Astrocyte (in vitro differentiated cells and primary cell): ENCODE measurements around the gene AGAP5. TPM values are rescaled to one million over a fixed set of nuclear protein-coding genes. Genes with fewer than 3 reads are reported as not detected.

Experiments used
- DNase-seq: peaks from one replicate; pipeline ENCODE4 v3.0.0-alpha.2; 2010; ENCODE audit warnings: low read depth
- FAIRE-seq: peaks from 2 replicates; lab custom pipeline; 2011; peaks lifted over from hg19 to GRCh38; lab: Jason Lieb, UNC
- H2AFZ ChIP-seq: 2 replicates; pipeline ENCODE4 v1.6.0; 2012; ENCODE audit warnings: low read depth, low read length, inconsistent platforms
- H3K27ac ChIP-seq: 2 replicates; pipeline ENCODE4 v1.5.1; 2011; ENCODE audit warnings: low read depth, low read length, inconsistent platforms
- H3K27me3 ChIP-seq: 2 replicates; pipeline ENCODE4 v1.6.0; 2011; ENCODE audit warnings: low read length, inconsistent platforms; ENCODE audit not compliant: insufficient read depth
- H3K36me3 ChIP-seq: 2 replicates; pipeline ENCODE4 v1.5.1; 2011; ENCODE audit warnings: low read length, inconsistent platforms; ENCODE audit not compliant: insufficient read depth
- H3K4me1 ChIP-seq: 2 replicates; pipeline ENCODE4 v1.5.1; 2011; ENCODE audit warnings: low read length, inconsistent platforms; ENCODE audit not compliant: insufficient read depth
- H3K4me2 ChIP-seq: 2 replicates; pipeline ENCODE4 v1.6.0; 2012; ENCODE audit warnings: low read length, inconsistent platforms
- H3K4me3 ChIP-seq: 2 replicates; pipeline ENCODE4 v1.5.1; 2011; ENCODE audit warnings: low read depth, mild to moderate bottlenecking, low read length, inconsistent platforms; ENCODE audit not compliant: insufficient read depth
- H3K79me2 ChIP-seq: 2 replicates; pipeline ENCODE4 v1.6.0; 2012; ENCODE audit warnings: mild to moderate bottlenecking, low read length, inconsistent platforms; ENCODE audit not compliant: insufficient read depth
- H3K9ac ChIP-seq: 2 replicates; pipeline ENCODE4 v1.6.0; 2012; ENCODE audit warnings: mild to moderate bottlenecking, low read length, inconsistent platforms
- H3K9me3 ChIP-seq: 2 replicates; pipeline ENCODE4 v1.5.1; 2012; ENCODE audit warnings: low read depth, mild to moderate bottlenecking, low read length, inconsistent platforms; ENCODE audit not compliant: insufficient read depth
- H4K20me1 ChIP-seq: 2 replicates; pipeline ENCODE4 v1.6.0; 2012; ENCODE audit warnings: low read length, inconsistent platforms; ENCODE audit not compliant: insufficient read depth
- H3K27ac Mint-ChIP-seq: one replicate; pipeline ENCODE4 v1.8.0; 2021; ENCODE audit warnings: mild to moderate bottlenecking, mixed read lengths; ENCODE audit not compliant: unreplicated experiment
- H3K27me3 Mint-ChIP-seq: one replicate; pipeline ENCODE4 v1.8.0; 2021; ENCODE audit warnings: low read depth, mixed read lengths; ENCODE audit not compliant: unreplicated experiment
- H3K36me3 Mint-ChIP-seq: one replicate; pipeline ENCODE4 v1.8.0; 2021; ENCODE audit warnings: low read depth, mixed read lengths; ENCODE audit not compliant: unreplicated experiment
- H3K4me1 Mint-ChIP-seq: one replicate; pipeline ENCODE4 v1.8.0; 2021; ENCODE audit warnings: low read depth, mixed read lengths; ENCODE audit not compliant: unreplicated experiment
- H3K4me3 Mint-ChIP-seq: one replicate; pipeline ENCODE4 v1.8.0; 2021; ENCODE audit warnings: mild to moderate bottlenecking, moderate library complexity, mixed read lengths; ENCODE audit not compliant: unreplicated experiment
- H3K9me3 Mint-ChIP-seq: one replicate; pipeline ENCODE4 v1.8.0; 2021; ENCODE audit warnings: mild to moderate bottlenecking, mixed read lengths; ENCODE audit not compliant: unreplicated experiment
- EZH2 ChIP-seq: IDR thresholded peaks from 2 replicates; pipeline ENCODE4 v1.6.1; 2012; ENCODE audit warnings: mild to moderate bottlenecking, low read length, inconsistent platforms; ENCODE audit not compliant: insufficient read depth
- total RNA-seq: library from RNA; stranded (reverse); gene quantifications from 2 replicates; pipeline ENCODE4 v1.2.1, GENCODE V29; 2021
- TF ChIP-seq, protein P1 (sequence below): IDR thresholded peaks from 2 replicates; pipeline ENCODE4 v1.5.1; 2011; ENCODE audit warnings: low read depth, mild to moderate bottlenecking, inconsistent platforms, low read length, moderate library complexity; ENCODE audit not compliant: insufficient read depth

Gene AGAP5
- total RNA-seq, 1 donor from 2014 or later, result 5.1 TPM

GRCh38 chr10:73641328-73642060 lies 56.4 kb downstream of the AGAP5 start, which contains the start of gene MYOZ1:
Gene MYOZ1, minus strand, starts transcription at chr10:73641474. Its CDS starts 1,457 bp downstream, at chr10:73640017.
- H3K27ac ChIP-seq, result no peak within 1 kb of the TSS
- H2AFZ ChIP-seq, result no peak within 1 kb of the TSS
- TF ChIP-seq, protein P1, sequence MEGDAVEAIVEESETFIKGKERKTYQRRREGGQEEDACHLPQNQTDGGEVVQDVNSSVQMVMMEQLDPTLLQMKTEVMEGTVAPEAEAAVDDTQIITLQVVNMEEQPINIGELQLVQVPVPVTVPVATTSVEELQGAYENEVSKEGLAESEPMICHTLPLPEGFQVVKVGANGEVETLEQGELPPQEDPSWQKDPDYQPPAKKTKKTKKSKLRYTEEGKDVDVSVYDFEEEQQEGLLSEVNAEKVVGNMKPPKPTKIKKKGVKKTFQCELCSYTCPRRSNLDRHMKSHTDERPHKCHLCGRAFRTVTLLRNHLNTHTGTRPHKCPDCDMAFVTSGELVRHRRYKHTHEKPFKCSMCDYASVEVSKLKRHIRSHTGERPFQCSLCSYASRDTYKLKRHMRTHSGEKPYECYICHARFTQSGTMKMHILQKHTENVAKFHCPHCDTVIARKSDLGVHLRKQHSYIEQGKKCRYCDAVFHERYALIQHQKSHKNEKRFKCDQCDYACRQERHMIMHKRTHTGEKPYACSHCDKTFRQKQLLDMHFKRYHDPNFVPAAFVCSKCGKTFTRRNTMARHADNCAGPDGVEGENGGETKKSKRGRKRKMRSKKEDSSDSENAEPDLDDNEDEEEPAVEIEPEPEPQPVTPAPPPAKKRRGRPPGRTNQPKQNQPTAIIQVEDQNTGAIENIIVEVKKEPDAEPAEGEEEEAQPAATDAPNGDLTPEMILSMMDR, result no peak
- TF ChIP-seq EZH2, result no peak
- H3K36me3 ChIP-seq, result no peaks in the 10 kb centered on the region
- H3K27me3 ChIP-seq, result peaks cover 4% of the 10 kb centered on the region
- DNase-seq (no peak), FAIRE-seq (no peak)
- H4K20me1 ChIP-seq, result no peaks in the 10 kb centered on the region
- H3K4me1 ChIP-seq, result no peaks in the 10 kb centered on the region
- H3K9me3 ChIP-seq, result no peaks in the 10 kb centered on the region
- no peak within 1 kb of the TSS for H3K4me2 ChIP-seq
- H3K79me2 ChIP-seq, result no peaks in the 10 kb centered on the region
- Mint-ChIP-seq H3K9me3 (no peaks in the 10 kb centered on the region), H3K27ac (peak within 1 kb of the TSS; percentile 59), H3K4me1 (peaks cover 28% of the 10 kb centered on the region), H3K27me3 (no peaks in the 10 kb centered on the region), H3K4me3 (peak within 1 kb of the TSS; percentile 5), H3K36me3 (no peaks in the 10 kb centered on the region)
- H3K9ac ChIP-seq, result no peak within 1 kb of the TSS
- no peak within 1 kb of the TSS for H3K4me3 ChIP-seq

- DNase-seq (no peak), FAIRE-seq (no peak)
- H3K36me3 ChIP-seq, result no peaks in the 10 kb centered on the region
- no peaks in the 10 kb centered on the region for H3K79me2 ChIP-seq
- no peak overlapping the region for H3K4me3 ChIP-seq
- H3K27me3 ChIP-seq, result peaks cover 4% of the 10 kb centered on the region
- no peaks in the 10 kb centered on the region for H3K9me3 Mint-ChIP-seq
- no peak overlapping the region for H3K27ac ChIP-seq
- H3K9me3 ChIP-seq, result no peaks in the 10 kb centered on the region
- peaks cover 1% of the 10 kb centered on the region for H3K27me3 Mint-ChIP-seq
- H3K9ac ChIP-seq, result no peak overlapping the region
- no peak overlapping the region for H3K27ac Mint-ChIP-seq
- H2AFZ ChIP-seq, result no peak overlapping the region
- H3K4me1 Mint-ChIP-seq, result peaks cover 15% of the 10 kb centered on the region
- no peak overlapping the region for H3K4me3 Mint-ChIP-seq
- H3K4me1 ChIP-seq, result no peaks in the 10 kb centered on the region
- TF ChIP-seq, protein P1, result no peak
- TF ChIP-seq EZH2, result no peak
- no peaks in the 10 kb centered on the region for H4K20me1 ChIP-seq
- H3K4me2 ChIP-seq, result no peak overlapping the region
- no peaks in the 10 kb centered on the region for H3K36me3 Mint-ChIP-seq
These were observed 58.6 kb downstream of the AGAP5 start for GRCh38 chr10:73639286-73639685.

- Histone ChIP-seq H3K36me3 (no peaks in the 10 kb centered on the region), H3K27me3 (peaks cover 3% of the 10 kb centered on the region), H3K79me2 (no peaks in the 10 kb centered on the region), H3K4me1 (no peaks in the 10 kb centered on the region), H3K9me3 (no peaks in the 10 kb centered on the region), H3K9ac (no peak overlapping the region), H3K27ac (no peak overlapping the region), H4K20me1 (no peaks in the 10 kb centered on the region), H3K4me3 (no peak overlapping the region), H3K4me2 (no peak overlapping the region), H2AFZ (no peak overlapping the region)
- FAIRE-seq, result no peak
- no peaks in the 10 kb centered on the region for H3K9me3 Mint-ChIP-seq
- H3K4me3 Mint-ChIP-seq, result no peak overlapping the region
- TF ChIP-seq, protein P1, result no peak
- TF ChIP-seq EZH2, result no peak
- peaks cover 2% of the 10 kb centered on the region for H3K27me3 Mint-ChIP-seq
- no peak for DNase-seq
- no peaks in the 10 kb centered on the region for H3K36me3 Mint-ChIP-seq
- H3K27ac Mint-ChIP-seq, result no peak overlapping the region
- H3K4me1 Mint-ChIP-seq, result no peaks in the 10 kb centered on the region
These were observed 62.1 kb downstream of the AGAP5 start for GRCh38 chr10:73635781-73636180.
